C4-2B (cell line): ENCODE measurements around the gene SYT2.

Source experiments
- ZFX ChIP-seq: fragments of 450-650 bp; IDR thresholded peaks from 2 replicates; pipeline ENCODE4 v1.6.1; 2017
- TF ChIP-seq, protein P1 (sequence below): fragments of 450-650 bp; conservative IDR thresholded peaks from 2 replicates; pipeline ENCODE4 v1.5.1; 2017; ENCODE audit warnings: mild to moderate bottlenecking

DNA sequence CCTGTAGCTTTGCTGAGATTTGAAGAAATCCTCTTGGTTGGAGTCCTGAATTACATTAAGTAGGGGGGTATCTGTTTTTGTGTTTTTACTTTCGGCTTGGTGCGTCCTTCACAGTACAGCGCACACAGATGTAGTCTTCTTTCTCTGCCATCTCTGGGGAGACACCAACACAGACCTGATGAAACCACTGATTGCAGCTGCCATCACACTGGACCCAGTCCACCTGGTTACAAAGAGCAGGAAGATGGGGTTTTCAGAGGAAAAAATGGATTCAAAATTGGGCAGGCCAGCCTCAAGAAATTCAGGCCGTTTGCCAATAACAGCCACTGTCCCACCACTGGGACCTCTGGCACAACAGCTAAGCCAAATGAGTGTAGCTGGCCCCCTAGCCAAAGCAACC, 18.7 kb upstream of the SYT2 start:
- TF ChIP-seq, protein P1, sequence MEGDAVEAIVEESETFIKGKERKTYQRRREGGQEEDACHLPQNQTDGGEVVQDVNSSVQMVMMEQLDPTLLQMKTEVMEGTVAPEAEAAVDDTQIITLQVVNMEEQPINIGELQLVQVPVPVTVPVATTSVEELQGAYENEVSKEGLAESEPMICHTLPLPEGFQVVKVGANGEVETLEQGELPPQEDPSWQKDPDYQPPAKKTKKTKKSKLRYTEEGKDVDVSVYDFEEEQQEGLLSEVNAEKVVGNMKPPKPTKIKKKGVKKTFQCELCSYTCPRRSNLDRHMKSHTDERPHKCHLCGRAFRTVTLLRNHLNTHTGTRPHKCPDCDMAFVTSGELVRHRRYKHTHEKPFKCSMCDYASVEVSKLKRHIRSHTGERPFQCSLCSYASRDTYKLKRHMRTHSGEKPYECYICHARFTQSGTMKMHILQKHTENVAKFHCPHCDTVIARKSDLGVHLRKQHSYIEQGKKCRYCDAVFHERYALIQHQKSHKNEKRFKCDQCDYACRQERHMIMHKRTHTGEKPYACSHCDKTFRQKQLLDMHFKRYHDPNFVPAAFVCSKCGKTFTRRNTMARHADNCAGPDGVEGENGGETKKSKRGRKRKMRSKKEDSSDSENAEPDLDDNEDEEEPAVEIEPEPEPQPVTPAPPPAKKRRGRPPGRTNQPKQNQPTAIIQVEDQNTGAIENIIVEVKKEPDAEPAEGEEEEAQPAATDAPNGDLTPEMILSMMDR: no peak
- TF ChIP-seq ZFX: no peak
